Measurements from ENCODE around the gene IFI6.

DNA sequence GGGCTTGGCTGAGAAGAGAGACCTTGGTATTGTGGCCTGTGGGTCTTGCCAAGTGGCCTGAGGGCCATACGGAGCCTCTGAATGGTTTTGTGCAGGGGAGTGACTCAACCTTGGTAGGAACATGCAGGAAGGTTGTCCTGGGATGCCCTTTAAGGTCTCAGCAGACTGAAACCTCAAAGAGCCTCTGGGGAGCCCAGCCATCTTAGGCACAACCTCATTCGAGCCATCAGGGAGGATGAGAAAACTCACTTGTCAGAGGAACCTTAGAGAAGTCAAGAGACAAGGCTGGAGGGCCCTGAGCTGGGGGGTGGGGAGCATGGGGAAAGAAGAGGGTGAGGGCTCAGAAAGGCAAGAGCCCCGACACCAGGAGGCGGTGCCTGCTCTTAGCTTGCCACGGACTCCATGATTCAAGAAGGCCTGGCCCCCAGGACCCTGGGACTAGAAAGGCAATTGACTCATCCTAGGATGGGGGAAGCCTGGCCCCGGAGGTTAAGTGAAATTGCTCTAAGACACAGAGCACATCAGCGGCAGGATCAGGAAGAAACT lies 13.0 kb downstream of the IFI6 start:
- TF ChIP-seq CTCF (IDR thresholded peaks at IDR 0.05; ENCODE audit: low read length) (no peak), EZH2 (IDR thresholded peaks at IDR 0.05; ENCODE audit: borderline replicate concordance, low read length) (no peak)
